ENCODE measurements around the gene ANK3. TPM values are rescaled to one million over a fixed set of nuclear protein-coding genes. Genes with fewer than 3 reads are reported as not detected.

The ANK3 gene
- total RNA-seq, 2 donors from 2014 or later, result 65.0 to 79.5 TPM

DNA sequence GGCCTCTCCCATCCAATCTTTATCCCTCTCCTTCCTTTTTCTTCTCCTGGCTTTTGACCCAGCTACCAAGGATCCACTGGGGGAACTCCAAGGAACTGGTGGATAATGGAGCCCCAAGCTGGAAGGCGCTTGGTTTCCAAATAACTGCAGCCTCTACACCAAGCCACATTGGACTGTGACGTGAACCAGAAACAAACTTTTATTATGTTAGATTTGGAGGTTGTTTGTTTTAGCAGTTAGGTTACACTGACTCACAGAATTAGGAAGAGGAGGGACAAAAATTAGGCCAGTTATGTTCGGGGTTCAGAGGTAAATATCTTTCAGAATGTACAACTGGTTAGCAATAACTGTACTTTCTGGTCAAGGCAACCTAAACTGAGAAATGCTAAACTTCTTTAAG is 21.3 kb upstream of the ANK3 start:
- Mint-ChIP-seq H3K27ac (no peak overlapping the region), H3K36me3 (ENCODE audit: low read depth) (no peaks in the 10 kb centered on the region), H3K4me1 (peaks cover 15% of the 10 kb centered on the region), H3K9me3 (no peaks in the 10 kb centered on the region), H3K4me3 (no peak overlapping the region), H3K27me3 (ENCODE audit: insufficient read depth) (no peaks in the 10 kb centered on the region)
- Histone ChIP-seq H3K36me3 (ENCODE audit: control insufficient read depth, insufficient read depth, low read length) (no peaks in the 10 kb centered on the region), H3K9ac (ENCODE audit: extremely low read depth, low read length, poor library complexity, severe bottlenecking) (no peak overlapping the region), H3K4me1 (ENCODE audit: control insufficient read depth, insufficient read depth, low read length) (peaks cover 15% of the 10 kb centered on the region), H3K4me3 (ENCODE audit: low read length) (no peak overlapping the region), H3K9me3 (ENCODE audit: control insufficient read depth, low read length) (no peaks in the 10 kb centered on the region), H3K27ac (ENCODE audit: low read depth, low read length) (no peak overlapping the region), H3K27me3 (ENCODE audit: control insufficient read depth, insufficient read depth, low read length, poor library complexity, severe bottlenecking) (no peaks in the 10 kb centered on the region)
- TF ChIP-seq, protein P1, sequence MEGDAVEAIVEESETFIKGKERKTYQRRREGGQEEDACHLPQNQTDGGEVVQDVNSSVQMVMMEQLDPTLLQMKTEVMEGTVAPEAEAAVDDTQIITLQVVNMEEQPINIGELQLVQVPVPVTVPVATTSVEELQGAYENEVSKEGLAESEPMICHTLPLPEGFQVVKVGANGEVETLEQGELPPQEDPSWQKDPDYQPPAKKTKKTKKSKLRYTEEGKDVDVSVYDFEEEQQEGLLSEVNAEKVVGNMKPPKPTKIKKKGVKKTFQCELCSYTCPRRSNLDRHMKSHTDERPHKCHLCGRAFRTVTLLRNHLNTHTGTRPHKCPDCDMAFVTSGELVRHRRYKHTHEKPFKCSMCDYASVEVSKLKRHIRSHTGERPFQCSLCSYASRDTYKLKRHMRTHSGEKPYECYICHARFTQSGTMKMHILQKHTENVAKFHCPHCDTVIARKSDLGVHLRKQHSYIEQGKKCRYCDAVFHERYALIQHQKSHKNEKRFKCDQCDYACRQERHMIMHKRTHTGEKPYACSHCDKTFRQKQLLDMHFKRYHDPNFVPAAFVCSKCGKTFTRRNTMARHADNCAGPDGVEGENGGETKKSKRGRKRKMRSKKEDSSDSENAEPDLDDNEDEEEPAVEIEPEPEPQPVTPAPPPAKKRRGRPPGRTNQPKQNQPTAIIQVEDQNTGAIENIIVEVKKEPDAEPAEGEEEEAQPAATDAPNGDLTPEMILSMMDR (conservative IDR thresholded peaks at IDR 0.05), result no peak
- DNase-seq, result no peak
- 94 to 95% methylated on average over 2 to 3 of the region's 3 CpGs for WGBS, 2 experiments (ENCODE audit: insufficient coverage in 1 of 2, insufficient read length in 1 of 2)

DNA sequence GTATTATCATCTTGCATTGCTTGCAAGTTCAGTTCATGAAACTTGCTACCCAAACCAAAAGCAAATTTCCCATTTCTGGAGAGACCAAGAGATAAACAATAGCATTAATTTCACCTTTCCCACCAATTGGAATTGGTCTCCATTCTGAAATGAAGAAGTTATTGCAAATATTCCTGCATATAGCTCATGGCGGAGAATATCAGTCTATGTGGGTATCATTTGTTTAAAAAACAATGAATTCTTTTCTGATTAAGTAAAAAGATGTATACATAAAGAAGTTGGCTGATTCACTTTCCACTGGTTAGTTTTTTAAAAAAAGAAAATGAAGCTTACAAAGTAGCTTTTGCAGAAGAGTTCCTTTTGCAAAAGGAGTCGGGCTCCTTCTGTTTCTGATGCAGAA is 19.5 kb upstream of the ANK3 start:
- H3K4me3 Mint-ChIP-seq, result no peak overlapping the region
- 93 to 100% methylated on average over 2 of the region's 2 CpGs for WGBS, 2 experiments (ENCODE audit: insufficient coverage in 1 of 2, insufficient read length in 1 of 2)

DNA sequence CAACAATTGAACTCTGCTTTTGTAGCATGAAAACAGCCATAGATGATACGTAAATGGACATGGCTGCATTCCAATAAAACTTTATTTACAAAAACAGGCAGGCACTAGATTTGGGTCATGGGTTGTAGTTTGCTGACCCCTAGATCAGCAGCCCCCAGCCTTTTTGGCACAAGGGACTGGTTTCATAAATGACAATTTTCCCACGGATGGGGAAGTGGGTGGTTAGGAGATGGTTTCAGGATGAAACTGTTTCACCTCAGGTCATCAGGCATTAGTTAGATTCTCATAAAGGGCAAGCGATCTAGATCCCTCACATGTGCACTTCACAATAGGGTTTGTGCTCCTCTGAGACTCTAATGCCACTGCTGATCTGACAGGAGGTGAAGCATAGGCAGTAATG is 16.5 kb upstream of the ANK3 start:
- TF ChIP-seq, protein P1 (conservative IDR thresholded peaks at IDR 0.05), result no peak
- Histone ChIP-seq H3K9me3 (ENCODE audit: control insufficient read depth, low read length) (no peaks in the 10 kb centered on the region), H3K9ac (ENCODE audit: extremely low read depth, low read length, poor library complexity, severe bottlenecking) (no peak overlapping the region), H3K4me1 (ENCODE audit: control insufficient read depth, insufficient read depth, low read length) (no peaks in the 10 kb centered on the region), H3K27ac (ENCODE audit: low read depth, low read length) (no peak overlapping the region), H3K27me3 (ENCODE audit: control insufficient read depth, insufficient read depth, low read length, poor library complexity, severe bottlenecking) (no peaks in the 10 kb centered on the region), H3K4me3 (ENCODE audit: low read length) (no peak overlapping the region), H3K36me3 (ENCODE audit: control insufficient read depth, insufficient read depth, low read length) (no peaks in the 10 kb centered on the region)
- 93 to 96% methylated on average over 2 to 3 of the region's 3 CpGs for WGBS, 2 experiments (ENCODE audit: insufficient coverage in 1 of 2, insufficient read length in 1 of 2)
- no peaks in the 10 kb centered on the region for H3K9me3 Mint-ChIP-seq
- H3K4me3 Mint-ChIP-seq, result no peak overlapping the region
- DNase-seq, result no peak
- no peaks in the 10 kb centered on the region for H3K27me3 Mint-ChIP-seq (ENCODE audit: insufficient read depth)
- no peak overlapping the region for H3K27ac Mint-ChIP-seq
- no peaks in the 10 kb centered on the region for H3K36me3 Mint-ChIP-seq (ENCODE audit: low read depth)
- no peaks in the 10 kb centered on the region for H3K4me1 Mint-ChIP-seq

More for the DNA sequence above, 19.5 kb upstream of the ANK3 start:
- H3K27me3 Mint-ChIP-seq (ENCODE audit: insufficient read depth), result no peaks in the 10 kb centered on the region
- peaks cover 2% of the 10 kb centered on the region for H3K4me1 Mint-ChIP-seq
- H3K27ac Mint-ChIP-seq, result no peak overlapping the region
- Histone ChIP-seq H3K9ac (ENCODE audit: extremely low read depth, low read length, poor library complexity, severe bottlenecking) (no peak overlapping the region), H3K4me3 (ENCODE audit: low read length) (no peak overlapping the region), H3K36me3 (ENCODE audit: control insufficient read depth, insufficient read depth, low read length) (no peaks in the 10 kb centered on the region), H3K27me3 (ENCODE audit: control insufficient read depth, insufficient read depth, low read length, poor library complexity, severe bottlenecking) (no peaks in the 10 kb centered on the region), H3K27ac (ENCODE audit: low read depth, low read length) (no peak overlapping the region), H3K9me3 (ENCODE audit: control insufficient read depth, low read length) (no peaks in the 10 kb centered on the region), H3K4me1 (ENCODE audit: control insufficient read depth, insufficient read depth, low read length) (peaks cover 4% of the 10 kb centered on the region)
- TF ChIP-seq, protein P1 (conservative IDR thresholded peaks at IDR 0.05), result no peak
- no peaks in the 10 kb centered on the region for H3K9me3 Mint-ChIP-seq
- H3K36me3 Mint-ChIP-seq (ENCODE audit: low read depth), result no peaks in the 10 kb centered on the region
- DNase-seq, result no peak
